D721Med (cell line): ENCODE results near the gene NLK.
"Not testable (repeated sequence)": the region's sequence is repeated elsewhere in the genome, so short reads cannot be mapped to it uniquely, and the experiment has no call there.

Source experiments
- DNase-seq: peaks from one replicate; pipeline ENCODE4 v3.0.0; 2011; ENCODE audit warnings: low spot score; ENCODE audit not compliant: insufficient read length
- FAIRE-seq: peaks from 2 replicates; lab custom pipeline; 2011; peaks lifted over from hg19 to GRCh38; lab: Jason Lieb, UNC
- CTCF ChIP-seq: IDR thresholded peaks from 2 replicates; pipeline ENCODE4 v1.5.1; 2012; ENCODE audit warnings: mild to moderate bottlenecking, control low read depth; ENCODE audit not compliant: insufficient read depth; ENCODE audit errors: missing control alignments

Gene NLK

GRCh38 chr17:28097254-28097653 is 54.8 kb downstream of the NLK start:
- TF ChIP-seq CTCF: no peak
- DNase-seq: no peak
- no peak for FAIRE-seq

DNA sequence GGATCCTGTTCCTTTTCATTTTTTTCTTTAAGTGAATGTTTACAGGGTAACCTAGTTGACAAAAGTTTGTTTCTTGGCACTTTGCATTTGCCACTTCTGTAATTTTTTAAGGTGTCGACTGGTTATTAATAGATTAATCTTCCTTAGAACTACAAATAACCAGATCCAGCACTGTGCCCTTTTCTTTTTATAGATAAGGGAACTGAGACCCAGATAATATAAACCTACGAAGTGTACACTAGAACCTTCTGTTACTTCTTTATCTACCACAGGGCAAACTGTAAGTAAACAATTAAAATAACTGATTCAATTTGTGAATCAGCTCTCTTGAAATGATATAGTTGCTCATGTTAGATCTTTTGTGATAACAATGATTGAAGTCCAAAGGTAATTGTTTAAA is 55.4 kb downstream of the NLK start:
- FAIRE-seq: no peak

GRCh38 chr17:28098591-28098990 is 56.1 kb downstream of the NLK start:
- not testable (repeated sequence) for DNase-seq, FAIRE-seq

More for the DNA sequence above, 55.4 kb downstream of the NLK start:
- no peak for TF ChIP-seq CTCF
- no peak for DNase-seq

DNA sequence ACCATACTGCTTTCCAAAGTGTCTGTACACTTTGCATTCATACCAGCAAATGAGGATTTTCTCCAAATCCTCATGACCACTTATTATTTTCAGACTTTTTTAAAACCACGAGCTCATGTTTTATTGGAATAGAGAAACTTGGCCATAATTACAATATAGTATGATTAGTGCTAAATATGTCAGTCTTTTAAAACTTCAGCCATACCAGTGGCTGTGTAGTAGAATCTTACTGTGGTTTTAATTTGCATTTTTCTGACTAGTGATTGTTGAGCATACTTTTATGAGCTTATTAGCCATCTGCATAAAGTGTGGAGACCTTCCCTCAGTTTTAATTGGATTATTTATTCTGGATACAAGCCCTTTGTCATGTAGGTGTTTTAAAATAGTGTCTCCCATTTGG is 57.8 kb downstream of the NLK start:
- TF ChIP-seq CTCF: no peak
- DNase-seq: no peak
- FAIRE-seq: no peak

DNA sequence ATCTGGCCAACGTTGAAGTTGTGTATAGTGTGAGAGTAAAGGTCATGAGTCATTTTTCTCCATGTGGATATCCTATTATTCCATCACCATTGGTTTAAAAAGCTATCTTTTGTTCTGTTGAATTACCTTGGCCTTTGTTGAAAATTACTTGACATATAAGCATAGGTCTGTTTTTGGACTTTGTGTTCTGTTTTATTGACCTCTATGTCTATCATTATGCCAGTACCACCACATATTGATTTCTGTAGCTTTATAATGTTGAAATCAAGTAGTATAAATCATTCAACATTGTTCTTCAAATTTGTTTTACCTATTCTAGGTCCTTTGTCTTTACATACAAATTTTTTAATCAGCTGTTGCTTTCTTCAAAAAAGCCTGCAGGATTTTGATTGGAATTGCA is 58.5 kb downstream of the NLK start:
- no peak for TF ChIP-seq CTCF
- FAIRE-seq: no peak

DNA sequence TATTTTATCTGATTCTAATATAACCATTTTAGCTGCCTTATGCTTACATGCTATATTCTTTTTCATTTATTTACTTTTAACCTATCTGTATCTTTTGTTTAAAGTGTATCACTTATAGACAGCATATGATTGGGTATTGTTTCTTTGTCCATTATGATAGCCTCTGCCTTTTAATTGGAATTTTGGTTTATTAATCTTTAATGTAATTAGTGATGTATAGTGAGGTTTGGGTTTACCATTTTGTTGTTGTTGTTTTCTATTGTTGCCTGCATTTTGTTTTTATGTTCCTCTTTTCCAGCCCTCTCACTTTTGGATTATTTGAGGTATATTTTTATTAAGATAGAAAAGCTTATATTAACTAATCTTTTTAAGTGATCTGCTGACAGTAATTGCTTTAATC is 59.4 kb downstream of the NLK start:
- DNase-seq: no peak
- no peak for FAIRE-seq
- no peak for TF ChIP-seq CTCF

More for the DNA sequence above, 58.5 kb downstream of the NLK start:
- DNase-seq: no peak

- no peak for TF ChIP-seq CTCF
- no peak for DNase-seq
Observed at GRCh38 chr17:28105501-28105900, 63.0 kb downstream of the NLK start.

GRCh38 chr17:28110184-28110583 is 67.7 kb downstream of the NLK start:
- DNase-seq (no peak), FAIRE-seq (peak; percentile 38)
- TF ChIP-seq CTCF: no peak

More at GRCh38 chr17:28105501-28105900, 63.0 kb downstream of the NLK start:
- FAIRE-seq: no peak
